SIG-M5 treated with dmso at 0.1 percent for 504 hours (cell line): ENCODE results near the gene IQCH.

Source experiments
- DNase-seq: peaks from one replicate; lab custom pipeline; 2025; ENCODE audit not compliant: unreplicated experiment; lab: John Stamatoyannopoulos, UW

The IQCH gene

DNA sequence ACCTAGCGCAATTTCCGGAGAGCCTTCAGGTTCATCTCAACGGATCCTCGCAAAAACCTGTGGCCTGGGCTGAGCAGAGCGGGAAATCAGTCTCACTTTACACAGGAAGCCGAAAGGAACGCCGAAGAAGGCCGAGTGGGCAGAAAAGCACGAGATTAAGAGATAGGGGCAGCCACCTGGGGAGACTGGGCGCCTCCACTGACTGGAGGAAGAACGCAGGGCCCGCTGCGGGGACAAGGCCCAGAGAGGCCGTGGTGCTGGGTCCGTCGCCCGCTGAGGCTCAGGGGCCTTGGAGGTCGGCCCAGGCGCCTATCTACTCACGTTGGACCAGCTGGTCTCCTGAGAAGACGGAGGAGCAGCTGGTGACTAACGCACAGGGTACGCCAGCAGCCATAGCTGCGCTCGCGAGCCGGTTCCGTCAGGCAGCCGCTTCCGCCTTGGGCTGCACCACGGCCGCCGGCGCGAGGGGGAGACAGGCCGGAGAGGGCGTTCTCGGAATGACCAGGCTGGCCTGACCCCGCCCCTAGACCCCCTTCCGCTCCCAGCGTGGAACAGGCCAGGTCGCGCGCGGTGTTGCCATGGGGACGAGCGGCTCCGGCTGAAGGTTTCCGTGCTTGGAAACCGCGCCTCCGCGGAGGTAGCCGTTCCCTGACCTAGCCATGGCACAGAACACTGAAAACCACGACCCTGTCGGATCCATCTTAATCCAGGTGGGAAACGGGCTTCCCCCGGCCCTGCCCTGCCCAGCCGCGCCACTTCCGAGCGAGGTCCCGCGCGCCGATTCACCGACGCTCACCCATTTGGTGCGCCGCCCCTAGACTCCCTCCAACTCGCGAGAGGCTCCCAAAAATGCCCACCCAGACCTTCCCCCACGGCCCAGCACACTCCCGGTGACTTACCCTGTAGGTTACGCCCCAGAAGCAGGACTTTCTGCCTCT, at the start of gene IQCH, which contains the start of gene AAGAB:
IQCH (plus strand) TSS at position 549 of the 938 bp plus-strand sequence; CDS start at position 660, 111 bp downstream.
AAGAB (minus strand) TSS at position 424 of the 938 bp plus-strand sequence; CDS start at position 394, 30 bp downstream.
- DNase-seq, result peak; percentile 89

GRCh38 chr15:67207555-67208207, 46.9 kb upstream of the IQCH start:
- no peak for DNase-seq

- no peak for DNase-seq
Measured at GRCh38 chr15:67208396-67208795, 46.2 kb upstream of the IQCH start.

- no peak for DNase-seq
Measured at GRCh38 chr15:67210555-67211168, 43.9 kb upstream of the IQCH start.

- DNase-seq, result no peak
Measured at GRCh38 chr15:67212684-67213367, 41.8 kb upstream of the IQCH start.

DNA sequence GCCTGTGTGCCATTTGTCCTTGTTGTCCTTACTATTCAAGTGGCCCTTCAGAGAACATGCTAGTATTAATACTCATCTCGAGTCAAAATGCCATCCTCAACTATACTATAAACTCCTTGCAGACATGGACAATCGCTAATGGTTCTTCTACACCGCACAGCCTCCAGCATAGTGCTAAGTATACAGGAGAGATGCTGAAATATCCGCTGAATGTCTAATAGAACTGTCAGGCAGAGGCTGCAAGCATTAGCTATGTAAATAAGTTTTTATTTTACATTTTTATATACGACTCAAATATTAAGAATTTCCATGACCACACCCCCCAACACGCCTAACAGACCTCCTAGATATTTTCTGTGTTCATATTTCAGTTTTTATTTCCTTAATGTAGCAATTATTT, 39.5 kb upstream of the IQCH start:
- DNase-seq, result no peak

- no peak for DNase-seq
Measured at GRCh38 chr15:67216859-67217258, 37.7 kb upstream of the IQCH start.

DNA sequence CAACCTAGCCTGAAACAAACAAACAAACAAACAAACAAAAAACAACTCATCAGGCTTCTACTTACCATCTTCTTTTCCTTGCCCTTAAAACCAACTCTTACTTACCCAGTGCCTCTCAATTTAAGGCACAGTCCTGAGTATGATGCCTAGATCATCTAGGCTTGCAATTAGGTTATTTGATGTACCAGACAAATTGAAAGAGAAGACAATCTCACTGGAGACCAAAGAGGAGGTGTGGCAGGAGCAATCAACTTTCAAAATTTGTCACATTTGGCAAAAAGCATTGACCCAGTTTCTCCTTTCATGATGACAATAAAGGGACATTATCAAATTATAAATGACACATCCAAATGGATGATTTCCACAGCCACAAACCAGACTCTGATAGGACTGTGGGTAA, 36.2 kb upstream of the IQCH start:
- no peak for DNase-seq

GRCh38 chr15:67219288-67219687, 35.3 kb upstream of the IQCH start:
- DNase-seq, result no peak

- no peak for DNase-seq
Measured at GRCh38 chr15:67224889-67225288, 29.7 kb upstream of the IQCH start.

- no peak for DNase-seq
Measured at GRCh38 chr15:67225336-67225735, 29.2 kb upstream of the IQCH start.

GRCh38 chr15:67227431-67227830, 27.2 kb upstream of the IQCH start:
- no peak for DNase-seq

DNA sequence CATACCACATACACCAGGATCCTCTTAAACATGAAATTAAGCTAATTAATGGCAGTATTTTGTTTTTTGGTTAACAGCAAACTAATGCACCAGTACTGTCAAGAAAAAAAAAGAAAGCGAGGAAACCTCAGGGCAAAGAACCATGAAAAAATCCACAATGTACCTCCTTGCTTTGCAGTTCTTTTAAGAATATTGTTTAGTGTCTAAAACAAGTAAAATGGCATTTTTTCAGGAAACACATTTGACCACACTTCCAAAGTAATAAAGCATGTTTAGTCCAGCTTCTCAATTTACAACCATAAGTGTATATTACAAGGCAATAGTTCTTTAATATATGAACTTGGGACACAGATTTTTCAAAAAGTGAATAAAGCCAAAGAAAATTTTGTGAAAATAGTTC, 26.7 kb upstream of the IQCH start:
- no peak for DNase-seq

DNA sequence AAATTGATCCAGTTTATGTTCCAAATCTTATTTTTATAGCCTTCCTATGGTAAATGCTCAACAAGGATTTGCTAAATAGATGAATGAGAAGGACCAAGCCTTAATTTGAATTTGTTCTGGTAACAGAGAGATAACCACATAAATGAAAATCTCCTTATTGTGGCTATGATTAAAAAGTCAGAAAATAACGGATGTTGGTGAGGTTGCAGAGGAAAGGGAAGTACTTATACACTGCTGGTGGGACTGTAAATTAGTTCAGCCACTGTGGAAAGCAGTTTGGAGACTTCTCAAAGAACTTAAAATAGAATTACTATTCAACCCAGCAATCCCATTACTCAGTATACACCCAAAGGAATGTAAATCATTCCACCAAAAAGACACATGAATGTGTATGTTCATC, 26.3 kb upstream of the IQCH start:
- no peak for DNase-seq

GRCh38 chr15:67230504-67230903, 24.1 kb upstream of the IQCH start:
- no peak for DNase-seq

DNA sequence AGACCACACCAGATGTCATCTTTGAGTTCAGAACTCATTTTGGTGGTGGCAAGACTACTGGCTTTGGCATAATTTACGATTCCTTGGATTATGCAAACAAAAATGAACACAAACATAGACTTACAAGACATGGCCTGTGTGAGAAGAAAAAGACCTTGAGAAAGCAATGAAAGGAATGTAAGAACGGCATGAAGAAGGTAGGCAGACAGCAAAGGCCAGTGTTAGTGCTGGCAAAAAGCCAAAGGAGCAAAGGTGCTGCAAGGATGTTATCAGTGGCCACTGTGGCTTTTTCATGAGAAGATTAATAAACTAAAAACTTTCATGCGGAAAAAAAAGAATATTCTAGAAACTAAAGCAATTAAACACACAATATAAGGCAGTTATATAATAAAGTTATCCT, 22.0 kb upstream of the IQCH start:
- no peak for DNase-seq

GRCh38 chr15:67240235-67241131, 14.1 kb upstream of the IQCH start:
- DNase-seq, result no peak

DNA sequence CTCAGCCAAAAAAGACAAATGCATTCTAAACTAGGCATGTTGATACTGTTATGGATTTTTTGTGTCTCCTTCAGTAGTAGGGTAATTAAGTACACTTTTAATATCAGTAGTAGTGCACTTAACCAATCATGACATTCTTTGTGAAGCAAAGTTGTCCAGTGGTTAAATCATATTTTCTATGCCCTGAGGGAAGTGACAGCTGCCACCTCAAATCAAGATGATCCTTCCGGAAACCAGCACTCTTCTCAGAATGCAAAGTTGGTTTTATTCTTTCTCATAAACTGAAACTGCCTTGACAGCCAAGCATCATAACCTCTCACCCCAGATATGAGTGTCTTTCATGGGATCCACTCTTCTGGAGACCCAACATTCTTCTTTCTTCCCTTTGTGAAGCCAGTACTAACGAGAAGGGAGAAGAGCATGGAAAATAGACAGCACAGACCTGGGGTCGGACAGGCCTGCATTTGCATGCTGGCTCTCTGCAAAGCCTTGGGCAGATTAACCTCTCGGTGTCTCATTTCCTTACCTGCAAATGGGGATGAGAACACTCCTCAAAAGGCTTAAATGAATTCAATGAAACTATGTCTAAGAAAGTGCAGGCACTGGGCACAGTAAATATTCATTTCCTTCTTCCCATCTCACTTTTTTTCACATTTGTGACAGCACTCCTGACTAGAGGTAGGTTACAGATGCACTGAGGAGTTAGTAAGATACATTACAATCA, 13.3 kb upstream of the IQCH start:
- DNase-seq, result no peak

GRCh38 chr15:67242708-67243111, 11.9 kb upstream of the IQCH start:
- DNase-seq, result peak; percentile 69
